Right forelimb (tissue), 1 donor: ENCODE results near the gene PGM2L1.

Experiments
- DNase-seq: peaks from one replicate; pipeline ENCODE4 v3.0.0-alpha.2; 2018

Gene PGM2L1

DNA sequence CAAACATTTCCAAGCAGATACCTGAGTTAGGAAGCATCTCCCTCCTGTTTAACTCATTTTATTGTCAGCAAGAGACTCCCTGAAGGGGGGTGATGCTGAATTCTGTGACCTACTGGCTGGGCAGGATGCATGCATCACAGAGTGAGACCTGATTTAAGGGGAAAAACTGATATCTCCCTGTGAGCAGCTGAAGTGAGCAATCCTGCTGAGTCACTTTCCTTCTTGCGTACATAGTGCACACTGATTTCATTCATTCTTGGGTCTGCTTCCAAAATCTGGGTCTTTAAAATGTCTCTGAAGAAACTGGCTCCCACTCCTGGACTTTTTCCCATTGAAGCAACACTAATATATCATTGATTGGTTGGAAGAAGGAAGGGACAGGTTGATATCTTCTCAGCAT lies 110.1 kb downstream of the PGM2L1 start:
- DNase-seq = no peak

- no peak for DNase-seq
These were observed 113.8 kb downstream of the PGM2L1 start for GRCh38 chr11:74284466-74284865.

- no peak for DNase-seq
These were observed 114.6 kb downstream of the PGM2L1 start for GRCh38 chr11:74283580-74284180.

DNA sequence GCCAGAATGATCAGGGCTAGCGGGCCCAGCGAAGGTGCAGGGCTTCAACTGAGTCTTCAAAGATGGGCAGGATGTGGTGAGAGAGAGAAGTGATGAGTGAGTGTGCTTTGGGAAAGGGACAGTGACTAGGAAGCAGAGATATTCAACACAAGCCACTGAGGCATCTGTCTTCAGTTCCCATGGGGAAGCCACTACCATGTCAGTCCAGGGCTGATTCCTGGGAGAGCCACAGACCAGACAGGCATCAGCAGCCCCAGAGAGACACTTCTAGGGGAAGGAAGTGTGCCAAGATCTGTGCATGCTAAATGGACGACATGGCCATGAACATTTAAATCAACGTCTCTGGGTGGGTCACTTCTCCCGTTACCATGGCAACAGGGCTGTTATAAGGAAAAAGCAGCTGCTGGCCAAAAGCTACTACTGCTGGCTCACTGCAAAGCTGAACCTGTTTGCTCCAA lies 115.3 kb downstream of the PGM2L1 start:
- no peak for DNase-seq

DNA sequence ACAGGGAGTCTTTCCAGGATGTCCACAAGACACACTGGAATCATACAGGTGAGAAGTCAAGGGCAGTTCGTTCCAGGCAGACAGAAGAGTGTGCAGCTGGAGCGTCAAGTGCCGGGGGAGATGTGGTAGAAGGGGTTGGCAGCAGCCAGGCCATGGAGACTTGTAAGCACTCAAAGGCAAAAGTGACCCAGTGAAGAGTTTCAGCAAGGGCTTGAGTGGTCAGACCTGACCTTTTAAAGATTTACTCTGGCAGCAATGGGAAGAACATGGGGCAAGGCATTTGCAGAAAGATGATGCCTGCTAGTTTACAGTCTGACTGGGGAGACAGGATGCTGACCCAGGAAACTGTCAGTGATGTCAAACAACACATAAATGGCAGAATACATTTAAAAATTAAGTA lies 115.8 kb downstream of the PGM2L1 start:
- no peak for DNase-seq

DNA sequence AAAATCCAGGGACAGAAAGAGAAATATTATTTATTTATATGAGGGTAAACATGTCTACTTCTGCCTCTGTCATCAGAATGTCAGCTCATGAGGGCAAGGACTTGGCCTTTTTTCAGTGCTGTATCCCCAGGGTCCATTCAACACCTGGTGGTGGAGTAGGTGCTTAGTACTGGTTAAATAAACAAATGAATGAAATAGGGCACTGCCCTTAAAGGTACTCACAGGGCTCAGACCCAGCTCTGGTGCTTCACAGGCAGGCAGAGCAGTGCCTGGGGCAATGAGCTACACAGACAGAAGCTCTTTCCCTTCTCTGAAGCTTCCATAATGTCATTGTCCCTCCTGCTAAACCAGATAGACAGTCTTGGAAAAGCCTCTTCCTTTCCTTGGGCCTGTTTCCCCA lies 117.7 kb downstream of the PGM2L1 start:
- DNase-seq = no peak
